GM13977 (cell line): Measurements from ENCODE around the gene MOB3C.
A peak's percentile ranks its signal among the peaks of the same experiment; 100 is the strongest.

ENCODE experiments used
- DNase-seq: peaks from one replicate; pipeline ENCODE4 v3.0.0; 2012; ENCODE audit warnings: low spot score
- in situ Hi-C: fragments of 300-500 bp; cut with MboI; formaldehyde crosslinking; loops from one replicate; pipeline ENCODE4 v1.12.0; 2022; ENCODE audit warnings: low sequenced_read_pairs, low pct_unique_long_range_greater_than_20kb, mixed read lengths, inconsistent platforms; ENCODE audit not compliant: unreplicated experiment
- TF ChIP-seq, protein P1 (sequence below): IDR thresholded peaks from 2 replicates; pipeline ENCODE4 v1.5.1; 2012; ENCODE audit warnings: mild to moderate bottlenecking, control low read depth; ENCODE audit not compliant: insufficient read depth; ENCODE audit errors: extremely low read depth, missing control alignments

MOB3C gene

GRCh38 chr1:46607345-46608130 is 9.1 kb downstream of the MOB3C start:
- TF ChIP-seq, protein P1, sequence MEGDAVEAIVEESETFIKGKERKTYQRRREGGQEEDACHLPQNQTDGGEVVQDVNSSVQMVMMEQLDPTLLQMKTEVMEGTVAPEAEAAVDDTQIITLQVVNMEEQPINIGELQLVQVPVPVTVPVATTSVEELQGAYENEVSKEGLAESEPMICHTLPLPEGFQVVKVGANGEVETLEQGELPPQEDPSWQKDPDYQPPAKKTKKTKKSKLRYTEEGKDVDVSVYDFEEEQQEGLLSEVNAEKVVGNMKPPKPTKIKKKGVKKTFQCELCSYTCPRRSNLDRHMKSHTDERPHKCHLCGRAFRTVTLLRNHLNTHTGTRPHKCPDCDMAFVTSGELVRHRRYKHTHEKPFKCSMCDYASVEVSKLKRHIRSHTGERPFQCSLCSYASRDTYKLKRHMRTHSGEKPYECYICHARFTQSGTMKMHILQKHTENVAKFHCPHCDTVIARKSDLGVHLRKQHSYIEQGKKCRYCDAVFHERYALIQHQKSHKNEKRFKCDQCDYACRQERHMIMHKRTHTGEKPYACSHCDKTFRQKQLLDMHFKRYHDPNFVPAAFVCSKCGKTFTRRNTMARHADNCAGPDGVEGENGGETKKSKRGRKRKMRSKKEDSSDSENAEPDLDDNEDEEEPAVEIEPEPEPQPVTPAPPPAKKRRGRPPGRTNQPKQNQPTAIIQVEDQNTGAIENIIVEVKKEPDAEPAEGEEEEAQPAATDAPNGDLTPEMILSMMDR, result no peak
- in situ Hi-C loops, result no loop called here
- no peak for DNase-seq

GRCh38 chr1:46606255-46606965 is 10.2 kb downstream of the MOB3C start:
- DNase-seq, result no peak
- TF ChIP-seq, protein P1, result no peak
- in situ Hi-C loops, result no loop called here

DNA sequence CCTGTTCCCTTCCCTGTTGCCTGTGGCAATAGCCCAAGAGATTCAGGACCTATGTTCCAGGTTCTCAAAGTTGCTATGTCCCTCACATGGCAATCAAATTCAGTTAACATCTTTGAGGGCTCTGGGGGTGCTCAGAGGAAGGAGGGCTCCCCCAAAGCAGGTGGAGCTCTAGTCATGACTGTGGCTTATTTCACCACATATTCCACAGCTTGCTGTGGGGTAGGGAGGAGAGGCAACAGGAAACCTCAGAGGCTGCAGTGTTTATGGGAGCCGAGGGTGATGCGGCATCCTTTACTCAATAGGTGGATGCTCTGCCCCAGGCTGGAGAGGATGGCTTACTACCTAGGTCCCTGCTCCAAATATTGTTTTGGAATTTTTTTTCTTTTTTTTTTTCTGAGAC is 11.4 kb downstream of the MOB3C start:
- DNase-seq, result no peak
- TF ChIP-seq, protein P1, result no peak
- in situ Hi-C loops, result no loop called here

- peak; percentile 99 for DNase-seq
- TF ChIP-seq, protein P1, result no peak
- in situ Hi-C loops, result no loop called here
Measured at GRCh38 chr1:46603858-46604549, 12.6 kb downstream of the MOB3C start, which contains the start of gene MKNK1. MKNK1 (minus strand) TSS chr1:46604268; CDS start chr1:46583327, 20,941 bp downstream.

GRCh38 chr1:46603481-46603857 is 13.1 kb downstream of the MOB3C start:
- in situ Hi-C loops, result no loop called here
- TF ChIP-seq, protein P1, result no peak
- DNase-seq, result no peak

DNA sequence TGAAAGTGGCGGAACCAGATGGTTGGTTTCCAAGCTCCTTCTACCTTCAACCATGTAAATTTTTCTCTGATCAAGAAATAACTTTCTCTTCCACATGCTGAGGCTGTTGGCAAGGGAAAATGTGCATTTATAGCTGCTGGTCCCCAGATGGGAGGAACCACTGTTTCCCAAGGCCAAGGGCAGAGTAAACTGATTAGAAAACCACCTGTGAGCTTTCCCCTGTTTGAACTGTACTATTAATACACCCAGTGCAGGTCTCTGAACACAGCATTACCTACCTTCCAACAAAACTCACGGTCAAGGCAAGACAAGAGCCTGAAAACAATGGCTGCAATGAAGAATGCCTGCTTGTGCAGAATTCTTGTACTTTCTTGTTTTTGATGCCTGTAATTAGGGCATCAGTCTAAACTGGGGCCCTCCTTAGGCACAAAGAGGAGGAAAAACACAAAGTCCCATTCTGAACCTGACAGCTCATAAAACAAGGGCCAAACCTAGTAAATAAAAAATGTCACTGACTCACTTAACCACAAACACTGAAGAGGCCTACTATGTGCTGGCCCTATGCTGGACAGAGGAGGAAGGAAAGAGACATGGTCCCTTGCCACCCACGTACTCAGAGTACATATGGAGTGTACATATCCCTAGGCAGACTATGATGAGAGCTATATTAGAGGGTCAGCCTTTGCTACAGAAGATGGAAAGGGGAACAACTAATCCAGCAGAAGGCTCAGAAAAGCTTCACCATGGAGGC is 15.2 kb downstream of the MOB3C start:
- in situ Hi-C loops, result no loop called here

More for the DNA sequence above, 15.2 kb downstream of the MOB3C start:
- DNase-seq, result no peak
- TF ChIP-seq, protein P1, result no peak
